PFSK-1 (cell line): Measurements from ENCODE around the gene FER.

Experiments used
- FOXP2 ChIP-seq: optimal IDR thresholded peaks from 2 replicates; pipeline ENCODE3; 2011; ENCODE audit warnings: borderline replicate concordance, control low read depth, inconsistent platforms; ENCODE audit not compliant: insufficient read depth; ENCODE audit errors: extremely low read length, extremely low read depth
- POLR2AphosphoS5 ChIP-seq: IDR thresholded peaks from 2 replicates; pipeline ENCODE4 v1.6.1; 2012; ENCODE audit warnings: low read depth, mild to moderate bottlenecking, control low read depth, low read length, moderate library complexity
- REST ChIP-seq, 2 experiments: IDR thresholded peaks; 2 replicates each; pipeline versions ENCODE4 v1.6.1 to v1.8.0; 2011 to 2012; ENCODE audit warnings: low read depth in 2 of 2, low read length in 2 of 2, control low read depth in 1 of 2, inconsistent platforms in 1 of 2, mild to moderate bottlenecking in 1 of 2, moderate library complexity in 1 of 2; ENCODE audit not compliant: insufficient read depth in 1 of 2
- SIN3A ChIP-seq: IDR thresholded peaks from 2 replicates; pipeline ENCODE4 v1.6.1; 2012; ENCODE audit warnings: mild to moderate bottlenecking, low read length, moderate library complexity, borderline replicate concordance; ENCODE audit not compliant: insufficient read depth
- TAF1 ChIP-seq: IDR thresholded peaks from 2 replicates; pipeline ENCODE4 v1.6.1; 2012; ENCODE audit warnings: low read length, control low read depth, borderline replicate concordance; ENCODE audit not compliant: insufficient read depth

GRCh38 chr5:108814551-108814950 is 66.9 kb downstream of the FER start:
- TF ChIP-seq SIN3A: no peak
- TF ChIP-seq POLR2AphosphoS5: no peak
- TF ChIP-seq REST (IDR thresholded peaks at IDR 0.05; ENCODE audit: insufficient read depth in 1 of 2, low read depth in 2 of 2, low read length in 2 of 2): no peak
- no peak for TF ChIP-seq TAF1
- no peak for TF ChIP-seq FOXP2
